ENCODE results near the gene LACTB.
"Not testable (repeated sequence)": the region's sequence is repeated elsewhere in the genome, so short reads cannot be mapped to it uniquely, and the experiment has no call there.

Gene LACTB

GRCh38 chr15:63096178-63096577 lies 25.5 kb upstream of the LACTB start:
- H3K27ac ChIP-seq (ENCODE audit: low read depth, low read length) = no peak overlapping the region
- no peak overlapping the region for H3K4me3 ChIP-seq (ENCODE audit: insufficient read depth, low read length, poor library complexity, severe bottlenecking)
- H3K9me2 ChIP-seq (replicated peaks; ENCODE audit: insufficient read depth, low read length) = no peaks in the 10 kb centered on the region
- no peaks in the 10 kb centered on the region for H4K20me1 ChIP-seq (ENCODE audit: low read depth, low read length)
- no peaks in the 10 kb centered on the region for H3K9me3 ChIP-seq (ENCODE audit: insufficient read depth, low read length)
- H3K36me3 ChIP-seq (ENCODE audit: low read length) = no peaks in the 10 kb centered on the region
- no peak overlapping the region for H3K4me2 ChIP-seq (ENCODE audit: low read depth, low read length, poor library complexity, severe bottlenecking)
- no peak overlapping the region for H2AFZ ChIP-seq (ENCODE audit: low read depth, low read length, severe bottlenecking)
- H3K79me2 ChIP-seq (ENCODE audit: insufficient read depth, low read length) = no peaks in the 10 kb centered on the region
- H3F3A ChIP-seq (ENCODE audit: insufficient read depth) = no peaks in the 10 kb centered on the region
- H3K9ac ChIP-seq (ENCODE audit: low read length) = no peak overlapping the region
- TF ChIP-seq EZH2phosphoT487 (conservative IDR thresholded peaks at IDR 0.05; ENCODE audit: low read length) = no peak
- TF ChIP-seq, protein P1, sequence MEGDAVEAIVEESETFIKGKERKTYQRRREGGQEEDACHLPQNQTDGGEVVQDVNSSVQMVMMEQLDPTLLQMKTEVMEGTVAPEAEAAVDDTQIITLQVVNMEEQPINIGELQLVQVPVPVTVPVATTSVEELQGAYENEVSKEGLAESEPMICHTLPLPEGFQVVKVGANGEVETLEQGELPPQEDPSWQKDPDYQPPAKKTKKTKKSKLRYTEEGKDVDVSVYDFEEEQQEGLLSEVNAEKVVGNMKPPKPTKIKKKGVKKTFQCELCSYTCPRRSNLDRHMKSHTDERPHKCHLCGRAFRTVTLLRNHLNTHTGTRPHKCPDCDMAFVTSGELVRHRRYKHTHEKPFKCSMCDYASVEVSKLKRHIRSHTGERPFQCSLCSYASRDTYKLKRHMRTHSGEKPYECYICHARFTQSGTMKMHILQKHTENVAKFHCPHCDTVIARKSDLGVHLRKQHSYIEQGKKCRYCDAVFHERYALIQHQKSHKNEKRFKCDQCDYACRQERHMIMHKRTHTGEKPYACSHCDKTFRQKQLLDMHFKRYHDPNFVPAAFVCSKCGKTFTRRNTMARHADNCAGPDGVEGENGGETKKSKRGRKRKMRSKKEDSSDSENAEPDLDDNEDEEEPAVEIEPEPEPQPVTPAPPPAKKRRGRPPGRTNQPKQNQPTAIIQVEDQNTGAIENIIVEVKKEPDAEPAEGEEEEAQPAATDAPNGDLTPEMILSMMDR (IDR thresholded peaks at IDR 0.05; ENCODE audit: insufficient read depth, low read length, poor library complexity, severe bottlenecking) = no peak
- no peaks in the 10 kb centered on the region for H3K27me3 ChIP-seq (ENCODE audit: low read length)

DNA sequence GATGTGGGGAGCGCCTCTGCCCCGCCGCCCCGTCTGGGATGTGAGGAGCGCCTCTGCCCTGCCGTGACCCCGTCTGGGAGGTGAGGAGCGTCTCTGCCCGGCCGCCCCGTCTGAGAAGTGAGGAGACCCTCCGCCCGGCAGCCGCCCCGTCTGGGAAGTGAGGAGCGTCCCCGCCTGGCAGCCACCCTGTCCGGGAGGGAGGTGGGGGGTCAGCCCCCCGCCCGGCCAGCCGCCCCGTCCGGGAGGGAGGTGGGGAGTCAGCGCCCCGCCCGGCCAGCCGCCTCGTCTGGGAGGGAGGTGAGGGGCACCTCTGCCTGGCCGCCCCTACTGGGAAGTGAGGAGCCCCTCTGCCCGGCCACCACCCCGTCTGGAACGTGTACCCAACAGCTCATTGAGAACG lies 22.8 kb upstream of the LACTB start:
- H3K9me2 ChIP-seq (replicated peaks; ENCODE audit: insufficient read depth, low read length); H3K27ac ChIP-seq (ENCODE audit: low read depth, low read length); H3K36me3 ChIP-seq (ENCODE audit: low read length); H3F3A ChIP-seq (ENCODE audit: insufficient read depth); H2AFZ ChIP-seq (ENCODE audit: low read depth, low read length, severe bottlenecking); H3K79me2 ChIP-seq (ENCODE audit: insufficient read depth, low read length); H3K9ac ChIP-seq (ENCODE audit: low read length); H3K4me2 ChIP-seq (ENCODE audit: low read depth, low read length, poor library complexity, severe bottlenecking); H3K4me3 ChIP-seq (ENCODE audit: insufficient read depth, low read length, poor library complexity, severe bottlenecking); H4K20me1 ChIP-seq (ENCODE audit: low read depth, low read length); H3K9me3 ChIP-seq (ENCODE audit: insufficient read depth, low read length); H3K27me3 ChIP-seq (ENCODE audit: low read length): not testable (repeated sequence)

- H3K27ac ChIP-seq (ENCODE audit: low read depth, low read length); H3F3A ChIP-seq (ENCODE audit: insufficient read depth): not testable (repeated sequence)
Observed at GRCh38 chr15:63099581-63099980, 22.1 kb upstream of the LACTB start.

DNA sequence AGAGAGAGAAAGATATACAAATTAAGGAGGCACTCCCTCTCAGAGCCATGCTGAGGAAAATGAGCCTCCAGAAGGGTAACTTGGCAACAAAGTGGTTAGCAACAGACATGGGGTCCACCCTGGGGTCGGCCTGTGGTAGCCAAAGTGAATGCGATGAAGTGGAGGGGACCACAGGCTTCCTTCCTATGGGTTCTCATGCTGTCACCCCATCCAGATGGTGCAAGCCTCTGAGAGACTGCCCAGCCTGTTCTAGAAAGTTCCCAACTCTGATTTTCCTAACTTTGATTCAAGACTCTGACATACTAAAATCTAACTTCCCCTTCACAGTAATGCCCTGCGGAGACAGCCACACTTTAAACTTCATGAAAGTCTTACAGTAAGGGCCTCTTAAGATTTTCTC lies 18.2 kb upstream of the LACTB start:
- H4K20me1 ChIP-seq (ENCODE audit: low read depth, low read length) = no peaks in the 10 kb centered on the region
- TF ChIP-seq EZH2phosphoT487 (conservative IDR thresholded peaks at IDR 0.05; ENCODE audit: low read length) = no peak
- TF ChIP-seq, protein P1 (IDR thresholded peaks at IDR 0.05; ENCODE audit: insufficient read depth, low read length, poor library complexity, severe bottlenecking) = no peak
- no peaks in the 10 kb centered on the region for H3K9me3 ChIP-seq (ENCODE audit: insufficient read depth, low read length)
- no peaks in the 10 kb centered on the region for H3F3A ChIP-seq (ENCODE audit: insufficient read depth)
- H3K4me2 ChIP-seq (ENCODE audit: low read depth, low read length, poor library complexity, severe bottlenecking) = no peak overlapping the region
- no peak overlapping the region for H3K27ac ChIP-seq (ENCODE audit: low read depth, low read length)
- no peak overlapping the region for H3K9ac ChIP-seq (ENCODE audit: low read length)
- no peaks in the 10 kb centered on the region for H3K36me3 ChIP-seq (ENCODE audit: low read length)
- H3K4me3 ChIP-seq (ENCODE audit: insufficient read depth, low read length, poor library complexity, severe bottlenecking) = no peak overlapping the region
- H2AFZ ChIP-seq (ENCODE audit: low read depth, low read length, severe bottlenecking) = no peak overlapping the region
- H3K9me2 ChIP-seq (replicated peaks; ENCODE audit: insufficient read depth, low read length) = no peaks in the 10 kb centered on the region
- H3K79me2 ChIP-seq (ENCODE audit: insufficient read depth, low read length) = no peaks in the 10 kb centered on the region
- H3K27me3 ChIP-seq (ENCODE audit: low read length) = no peaks in the 10 kb centered on the region

More at GRCh38 chr15:63099581-63099980, 22.1 kb upstream of the LACTB start:
- not testable (repeated sequence) for H3K9me3 ChIP-seq (ENCODE audit: insufficient read depth, low read length); H4K20me1 ChIP-seq (ENCODE audit: low read depth, low read length); H3K9me2 ChIP-seq (replicated peaks; ENCODE audit: insufficient read depth, low read length); H3K9ac ChIP-seq (ENCODE audit: low read length); H3K79me2 ChIP-seq (ENCODE audit: insufficient read depth, low read length); H3K4me2 ChIP-seq (ENCODE audit: low read depth, low read length, poor library complexity, severe bottlenecking); H2AFZ ChIP-seq (ENCODE audit: low read depth, low read length, severe bottlenecking); H3K36me3 ChIP-seq (ENCODE audit: low read length); H3K27me3 ChIP-seq (ENCODE audit: low read length); H3K4me3 ChIP-seq (ENCODE audit: insufficient read depth, low read length, poor library complexity, severe bottlenecking)

All from SU-DHL-6 (cell line).